ENCODE data around the gene HNRNPA1L2. TPM values are rescaled to one million over a fixed set of nuclear protein-coding genes. Genes with fewer than 3 reads are reported as not detected.
A peak's percentile ranks its signal among the peaks of the same experiment; 100 is the strongest.

HNRNPA1L2 gene
- total RNA-seq, 1 donor from 2014 or later = 3.2 TPM

- no peaks in the 10 kb centered on the region for H3K27me3 ChIP-seq
- TF ChIP-seq CTCF (IDR thresholded peaks at IDR 0.05) = no peak
- no peak for TF ChIP-seq POLR2A (IDR thresholded peaks at IDR 0.05)
- no peak for TF ChIP-seq POLR2AphosphoS5 (IDR thresholded peaks at IDR 0.05; ENCODE audit: insufficient read depth in 1 of 2, low read depth in 1 of 2)
- intact Hi-C loops (cut with DNase I) = no loop called here
- no peak overlapping the region for H3K4me3 ChIP-seq
- DNase-seq (ENCODE audit: extremely low spot score in 2 of 2) = no peak
- H3K9me3 ChIP-seq = no peaks in the 10 kb centered on the region
- H3K27ac ChIP-seq = no peak overlapping the region
- no peaks in the 10 kb centered on the region for H3K4me1 ChIP-seq
- H3K36me3 ChIP-seq = no peaks in the 10 kb centered on the region
Observed at GRCh38 chr13:52644108-52644507, 1.9 kb downstream of the HNRNPA1L2 start.

- Histone ChIP-seq H3K9me3 (no peaks in the 10 kb centered on the region), H3K36me3 (peaks cover 0 to 5% of the 10 kb centered on the region in 2 donors), H3K27ac (no peak overlapping the region), H3K4me3 (no peak overlapping the region), H3K4me1 (peaks cover 13% of the 10 kb centered on the region), H3K27me3 (no peaks in the 10 kb centered on the region)
- TF ChIP-seq CTCF (IDR thresholded peaks at IDR 0.05) (no peak), POLR2A (IDR thresholded peaks at IDR 0.05) (no peak), POLR2AphosphoS5 (IDR thresholded peaks at IDR 0.05; ENCODE audit: insufficient read depth in 1 of 2, low read depth in 1 of 2) (no peak)
- intact Hi-C loops (cut with DNase I) = no loop called here
- DNase-seq (ENCODE audit: extremely low spot score in 2 of 2) = no peak
Observed at GRCh38 chr13:52646967-52647366, 4.7 kb downstream of the HNRNPA1L2 start.

GRCh38 chr13:52650731-52651130 is 8.5 kb downstream of the HNRNPA1L2 start:
- TF ChIP-seq POLR2A (IDR thresholded peaks at IDR 0.05) (no peak), POLR2AphosphoS5 (IDR thresholded peaks at IDR 0.05; ENCODE audit: insufficient read depth in 1 of 2, low read depth in 1 of 2) (no peak), CTCF (IDR thresholded peaks at IDR 0.05) (no peak)
- no peaks in the 10 kb centered on the region for H3K9me3 ChIP-seq
- H3K4me1 ChIP-seq = peaks cover 35% of the 10 kb centered on the region
- intact Hi-C loops (cut with DNase I) = no loop called here
- no peak for DNase-seq (ENCODE audit: extremely low spot score in 2 of 2)
- H3K27me3 ChIP-seq = no peaks in the 10 kb centered on the region
- H3K4me3 ChIP-seq = peak overlapping the region in 1 of 2 donors; percentile 75
- H3K27ac ChIP-seq = no peak overlapping the region
- peaks cover 0 to 5% of the 10 kb centered on the region in 2 donors for H3K36me3 ChIP-seq

- Histone ChIP-seq H3K36me3 (peaks cover 0 to 5% of the 10 kb centered on the region in 2 donors), H3K27ac (peak overlapping the region; percentile 90), H3K27me3 (no peaks in the 10 kb centered on the region), H3K4me3 (peak overlapping the region; percentile 75 to 77), H3K9me3 (no peaks in the 10 kb centered on the region), H3K4me1 (peaks cover 45% of the 10 kb centered on the region)
- intact Hi-C loops (cut with DNase I) = no loop called here
- no peak for DNase-seq (ENCODE audit: extremely low spot score in 2 of 2)
- TF ChIP-seq POLR2A (IDR thresholded peaks at IDR 0.05) = no peak
- no peak for TF ChIP-seq CTCF (IDR thresholded peaks at IDR 0.05)
- no peak for TF ChIP-seq POLR2AphosphoS5 (IDR thresholded peaks at IDR 0.05; ENCODE audit: insufficient read depth in 1 of 2, low read depth in 1 of 2)
Observed at GRCh38 chr13:52651897-52652195, 9.6 kb downstream of the HNRNPA1L2 start.

- intact Hi-C loops (cut with DNase I) = no loop called here
- peak in 1 of 2 donors; percentile 95 for DNase-seq (ENCODE audit: extremely low spot score in 2 of 2)
- peak; percentile 80 to 90 for TF ChIP-seq POLR2AphosphoS5 (IDR thresholded peaks at IDR 0.05; ENCODE audit: insufficient read depth in 1 of 2, low read depth in 1 of 2)
- peak in 1 of 2 donors; percentile 30 for TF ChIP-seq POLR2A (IDR thresholded peaks at IDR 0.05)
- TF ChIP-seq CTCF (IDR thresholded peaks at IDR 0.05) = peak; percentile 3 to 48 (median 45)
- peak within 1 kb of the TSS; percentile 75 to 77 for H3K4me3 ChIP-seq
- peaks cover 0 to 5% of the 10 kb centered on the region in 2 donors for H3K36me3 ChIP-seq
- peak within 1 kb of the TSS; percentile 90 for H3K27ac ChIP-seq
- no peaks in the 10 kb centered on the region for H3K27me3 ChIP-seq
- peaks cover 50% of the 10 kb centered on the region for H3K4me1 ChIP-seq
- no peaks in the 10 kb centered on the region for H3K9me3 ChIP-seq
Observed at GRCh38 chr13:52652196-52652979, 10.2 kb downstream of the HNRNPA1L2 start, which contains the start of gene SUGT1. Gene SUGT1 (plus strand): TSS chr13:52652836. CDS start chr13:52652921, 85 bp downstream.

Data from vagina (tissue), 2 donors.